ENCODE results near the gene LCMT1. TPM values are rescaled to one million over a fixed set of nuclear protein-coding genes. Genes with fewer than 3 reads are reported as not detected.
"Not testable (repeated sequence)": the region's sequence is repeated elsewhere in the genome, so short reads cannot be mapped to it uniquely, and the experiment has no call there.

Gene LCMT1
- total RNA-seq, 1 experiment from 2014 or later: 59.9 TPM

GRCh38 chr16:25094596-25094995 is 16.9 kb upstream of the LCMT1 start:
- no peak for DNase-seq (ENCODE audit: low spot score)

- no peak for DNase-seq (ENCODE audit: low spot score)
Measured at GRCh38 chr16:25095636-25096035, 15.9 kb upstream of the LCMT1 start.

- DNase-seq (ENCODE audit: low spot score): no peak
Measured at GRCh38 chr16:25097276-25097975, 14.1 kb upstream of the LCMT1 start.

- DNase-seq (ENCODE audit: low spot score): no peak
Measured at GRCh38 chr16:25100511-25100910, 11.0 kb upstream of the LCMT1 start.

GRCh38 chr16:25106567-25107465 is 4.7 kb upstream of the LCMT1 start:
- DNase-seq (ENCODE audit: low spot score): peak; percentile 86

GRCh38 chr16:25107466-25107792 is 4.1 kb upstream of the LCMT1 start:
- DNase-seq (ENCODE audit: low spot score): no peak

GRCh38 chr16:25108054-25108453 is 3.5 kb upstream of the LCMT1 start:
- DNase-seq (ENCODE audit: low spot score): peak; percentile 24

GRCh38 chr16:25109643-25110042 is 1.9 kb upstream of the LCMT1 start:
- DNase-seq (ENCODE audit: low spot score): peak; percentile 68

- DNase-seq (ENCODE audit: low spot score): no peak
Measured at GRCh38 chr16:25110387-25110947, 1.1 kb upstream of the LCMT1 start.

GRCh38 chr16:25114121-25114520 is 2.6 kb downstream of the LCMT1 start:
- no peak for DNase-seq (ENCODE audit: low spot score)

- DNase-seq (ENCODE audit: low spot score): no peak
Measured at GRCh38 chr16:25118851-25119578, 7.5 kb downstream of the LCMT1 start.

- no peak for DNase-seq (ENCODE audit: low spot score)
Measured at GRCh38 chr16:25121824-25122600, 10.5 kb downstream of the LCMT1 start.

GRCh38 chr16:25124503-25124902 is 13.0 kb downstream of the LCMT1 start:
- DNase-seq (ENCODE audit: low spot score): no peak

- not testable (repeated sequence) for DNase-seq (ENCODE audit: low spot score)
Measured at GRCh38 chr16:25126086-25126666, 14.6 kb downstream of the LCMT1 start.

- DNase-seq (ENCODE audit: low spot score): peak; percentile 80
Measured at GRCh38 chr16:25126820-25127232, 15.3 kb downstream of the LCMT1 start.

- DNase-seq (ENCODE audit: low spot score): not testable (repeated sequence)
Measured at GRCh38 chr16:25132751-25133150, 21.2 kb downstream of the LCMT1 start.

GRCh38 chr16:25134166-25134700 is 22.7 kb downstream of the LCMT1 start:
- no peak for DNase-seq (ENCODE audit: low spot score)

GRCh38 chr16:25135254-25135878 is 23.8 kb downstream of the LCMT1 start:
- DNase-seq (ENCODE audit: low spot score): peak; percentile 23

- no peak for DNase-seq (ENCODE audit: low spot score)
Measured at GRCh38 chr16:25138130-25138529, 26.6 kb downstream of the LCMT1 start.

- no peak for DNase-seq (ENCODE audit: low spot score)
Measured at GRCh38 chr16:25140459-25140858, 28.9 kb downstream of the LCMT1 start.
